Loucy (cell line): ENCODE results near the gene PLEKHA1.

Source experiments
- H2AFZ ChIP-seq: fragments of 200-600 bp; sonication (generic); 2 replicates; pipeline ENCODE4 v1.6.0; 2016; ENCODE audit warnings: antibody characterized with exemption, mild to moderate bottlenecking, low read length, moderate library complexity
- H3F3A ChIP-seq: fragments of 200-600 bp; 2 replicates; pipeline ENCODE4 v1.6.0; 2016; ENCODE audit warnings: antibody characterized with exemption, low read depth, mild to moderate bottlenecking
- H3K27me3 ChIP-seq: fragments of 200-600 bp; sonication (generic); 2 replicates; pipeline ENCODE4 v1.6.1; 2014; ENCODE audit warnings: low read length, mild to moderate bottlenecking; ENCODE audit not compliant: insufficient read depth, poor library complexity, severe bottlenecking
- H3K36me3 ChIP-seq: fragments of 200-600 bp; sonication (generic); 2 replicates; pipeline ENCODE4 v1.6.1; 2016; ENCODE audit warnings: low read length; ENCODE audit not compliant: insufficient read depth
- H3K4me1 ChIP-seq: fragments of 200-600 bp; sonication (generic); 2 replicates; pipeline ENCODE4 v1.5.1; 2014; ENCODE audit warnings: low read length, mild to moderate bottlenecking; ENCODE audit not compliant: insufficient read depth, poor library complexity, severe bottlenecking
- H3K4me2 ChIP-seq: fragments of 200-600 bp; sonication (generic); 2 replicates; pipeline ENCODE4 v1.6.0; 2014; ENCODE audit warnings: antibody characterized with exemption, low read length, low read depth, mild to moderate bottlenecking; ENCODE audit not compliant: poor library complexity, severe bottlenecking
- H3K4me3 ChIP-seq: fragments of 200-600 bp; sonication (generic); 2 replicates; pipeline ENCODE4 v1.5.1; 2014; ENCODE audit warnings: low read length, mild to moderate bottlenecking, mixed read lengths; ENCODE audit not compliant: poor library complexity, severe bottlenecking
- H3K79me2 ChIP-seq: fragments of 200-600 bp; sonication (generic); 2 replicates; pipeline ENCODE4 v1.6.1; 2014; ENCODE audit warnings: low read length; ENCODE audit not compliant: insufficient read depth
- H3K9ac ChIP-seq: fragments of 200-600 bp; sonication (generic); 2 replicates; pipeline ENCODE4 v1.6.0; 2014; ENCODE audit warnings: mild to moderate bottlenecking, low read depth, low read length, moderate library complexity; ENCODE audit not compliant: poor library complexity, severe bottlenecking
- H3K9me2 ChIP-seq: fragments of 200-600 bp; sonication (generic); replicated peaks from 2 replicates; pipeline ENCODE4 v1.6.1; 2016; ENCODE audit warnings: low read depth, low read length, mixed read lengths
- H3K9me3 ChIP-seq: fragments of 200-600 bp; sonication (generic); 2 replicates; pipeline ENCODE4 v1.6.1; 2014; ENCODE audit warnings: mild to moderate bottlenecking, antibody characterized with exemption, low read length, low read depth; ENCODE audit not compliant: insufficient read depth
- H4K20me1 ChIP-seq: fragments of 200-600 bp; sonication (generic); 2 replicates; pipeline ENCODE4 v1.6.0; 2014; ENCODE audit warnings: antibody characterized with exemption, low read length, mild to moderate bottlenecking; ENCODE audit not compliant: insufficient read depth, poor library complexity, severe bottlenecking
- CTCF ChIP-seq: fragments of 200-600 bp; sonication (generic); conservative IDR thresholded peaks from 2 replicates; pipeline ENCODE4 v1.5.1; 2014; ENCODE audit warnings: mild to moderate bottlenecking, antibody characterized with exemption, low read length
- EZH2phosphoT487 ChIP-seq: fragments of 200-600 bp; IDR thresholded peaks from 2 replicates; pipeline ENCODE4 v1.6.1; 2018; ENCODE audit warnings: antibody characterized with exemption, mild to moderate bottlenecking, moderate library complexity, borderline replicate concordance

PLEKHA1 gene

GRCh38 chr10:122359621-122360020 lies 14.9 kb upstream of the PLEKHA1 start:
- Histone ChIP-seq H3F3A (no peaks in the 10 kb centered on the region), H3K9ac (no peak overlapping the region), H3K36me3 (no peaks in the 10 kb centered on the region), H3K27me3 (no peaks in the 10 kb centered on the region), H3K79me2 (no peaks in the 10 kb centered on the region), H3K4me3 (no peak overlapping the region), H3K4me1 (no peaks in the 10 kb centered on the region), H3K9me2 (no peaks in the 10 kb centered on the region), H3K4me2 (no peak overlapping the region), H4K20me1 (no peaks in the 10 kb centered on the region), H3K9me3 (0 out of 2 replicates have a peak, but pooled peaks cover 5% of the 10 kb centered on the region), H2AFZ (no peak overlapping the region)
- TF ChIP-seq CTCF = no peak
- TF ChIP-seq EZH2phosphoT487 = no peak

- no peaks in the 10 kb centered on the region for H3K36me3 ChIP-seq
- H3K9me3 ChIP-seq = 0 out of 2 replicates have a peak, but pooled peaks cover 5% of the 10 kb centered on the region
- H4K20me1 ChIP-seq = no peaks in the 10 kb centered on the region
- no peak for TF ChIP-seq EZH2phosphoT487
- no peak for TF ChIP-seq CTCF
- H2AFZ ChIP-seq = no peak overlapping the region
- no peaks in the 10 kb centered on the region for H3F3A ChIP-seq
- no peak overlapping the region for H3K9ac ChIP-seq
- H3K9me2 ChIP-seq = no peaks in the 10 kb centered on the region
- H3K4me2 ChIP-seq = no peak overlapping the region
- H3K4me1 ChIP-seq = no peaks in the 10 kb centered on the region
- no peaks in the 10 kb centered on the region for H3K27me3 ChIP-seq
- no peak overlapping the region for H3K4me3 ChIP-seq
- no peaks in the 10 kb centered on the region for H3K79me2 ChIP-seq
Measured at GRCh38 chr10:122361046-122361445, 13.5 kb upstream of the PLEKHA1 start.

GRCh38 chr10:122362031-122362592 lies 12.4 kb upstream of the PLEKHA1 start:
- no peaks in the 10 kb centered on the region for H3K9me2 ChIP-seq
- H4K20me1 ChIP-seq = no peaks in the 10 kb centered on the region
- H3F3A ChIP-seq = no peaks in the 10 kb centered on the region
- no peak overlapping the region for H3K9ac ChIP-seq
- no peaks in the 10 kb centered on the region for H3K27me3 ChIP-seq
- H3K36me3 ChIP-seq = no peaks in the 10 kb centered on the region
- no peak for TF ChIP-seq CTCF
- no peak for TF ChIP-seq EZH2phosphoT487
- no peak overlapping the region for H3K4me3 ChIP-seq
- H3K4me2 ChIP-seq = no peak overlapping the region
- H3K79me2 ChIP-seq = no peaks in the 10 kb centered on the region
- H2AFZ ChIP-seq = no peak overlapping the region
- H3K4me1 ChIP-seq = no peaks in the 10 kb centered on the region
- 0 out of 2 replicates have a peak, but pooled peaks cover 5% of the 10 kb centered on the region for H3K9me3 ChIP-seq
